ENCODE data around the gene DNAJC1. TPM values are rescaled to one million over a fixed set of nuclear protein-coding genes. Genes with fewer than 3 reads are reported as not detected.

DNAJC1 gene
- total and polyA plus RNA-seq, 4 donors = 21.2 to 48.1 (median 32.5) TPM

- H3K27ac ChIP-seq (ENCODE audit: low read depth in 1 of 2, low read length in 2 of 2) = no peak overlapping the region
- no peaks in the 10 kb centered on the region for H3K27me3 ChIP-seq (ENCODE audit: control insufficient read depth in 4 of 4, insufficient read depth in 4 of 4, low read length in 3 of 4)
- no peak overlapping the region for H3K9ac ChIP-seq (ENCODE audit: low read depth in 1 of 2, low read length in 2 of 2)
- no peak for DNase-seq (ENCODE audit: low spot score)
- TF ChIP-seq TAF1 (conservative IDR thresholded peaks at IDR 0.05) = no peak
- TF ChIP-seq JUND (IDR thresholded peaks at IDR 0.05) = no peak
- TF ChIP-seq EGR1 (IDR thresholded peaks at IDR 0.05; ENCODE audit: low read depth in 2 of 2) = no peak
- TF ChIP-seq NR2F2 (IDR thresholded peaks at IDR 0.05) = no peak
- TF ChIP-seq FOXA1 (IDR thresholded peaks at IDR 0.05) = no peak
- TF ChIP-seq SP1 (IDR thresholded peaks at IDR 0.05) = no peak
- no peak for TF ChIP-seq YY1 (IDR thresholded peaks at IDR 0.05)
- TF ChIP-seq GABPA (IDR thresholded peaks at IDR 0.05 in 1 of 2, conservative IDR thresholded peaks at IDR 0.05 in 1 of 2) = no peak
- TF ChIP-seq RXRA (IDR thresholded peaks at IDR 0.05) = no peak
- no peaks in the 10 kb centered on the region for H3K36me3 ChIP-seq (ENCODE audit: control insufficient read depth in 4 of 4, insufficient read depth in 3 of 4, low read depth in 1 of 4, low read length in 3 of 4)
- H3K4me3 ChIP-seq (ENCODE audit: low read depth in 1 of 3, low read length in 3 of 3) = no peak overlapping the region
- 95% methylated on average over 2 of the region's 2 CpGs for WGBS
- no peaks in the 10 kb centered on the region for H3K9me3 ChIP-seq (ENCODE audit: control insufficient read depth in 4 of 4, low read length in 3 of 4)
- H3K4me1 ChIP-seq (ENCODE audit: control insufficient read depth in 4 of 4, insufficient read depth in 4 of 4, low read length in 3 of 4) = no peaks in the 10 kb centered on the region
Observed at GRCh38 chr10:21959998-21960397, 43.5 kb downstream of the DNAJC1 start.

- Histone ChIP-seq H3K27ac (ENCODE audit: low read depth in 1 of 2, low read length in 2 of 2) (no peak overlapping the region), H3K27me3 (ENCODE audit: control insufficient read depth in 4 of 4, insufficient read depth in 4 of 4, low read length in 3 of 4) (no peaks in the 10 kb centered on the region), H3K9ac (ENCODE audit: low read depth in 1 of 2, low read length in 2 of 2) (no peak overlapping the region), H3K9me3 (ENCODE audit: control insufficient read depth in 4 of 4, low read length in 3 of 4) (no peaks in the 10 kb centered on the region), H3K4me3 (ENCODE audit: low read depth in 1 of 3, low read length in 3 of 3) (no peak overlapping the region), H3K4me1 (ENCODE audit: control insufficient read depth in 4 of 4, insufficient read depth in 4 of 4, low read length in 3 of 4) (no peaks in the 10 kb centered on the region), H3K36me3 (ENCODE audit: control insufficient read depth in 4 of 4, insufficient read depth in 3 of 4, low read depth in 1 of 4, low read length in 3 of 4) (no peaks in the 10 kb centered on the region)
- 54% methylated on average over 1 of the region's 1 CpG for WGBS
- DNase-seq (ENCODE audit: low spot score) = no peak
- TF ChIP-seq EGR1 (IDR thresholded peaks at IDR 0.05; ENCODE audit: low read depth in 2 of 2) (no peak), REST (IDR thresholded peaks at IDR 0.05) (no peak), HNF4A (conservative IDR thresholded peaks at IDR 0.05) (no peak), RAD21 (IDR thresholded peaks at IDR 0.05) (no peak), SP1 (IDR thresholded peaks at IDR 0.05) (no peak), NR2F2 (IDR thresholded peaks at IDR 0.05) (no peak), MAX (IDR thresholded peaks at IDR 0.05) (no peak), JUND (IDR thresholded peaks at IDR 0.05) (no peak)
Observed at GRCh38 chr10:21954690-21955089, 48.8 kb downstream of the DNAJC1 start.

GRCh38 chr10:21954132-21954531 lies 49.4 kb downstream of the DNAJC1 start:
- H3K27me3 ChIP-seq (ENCODE audit: control insufficient read depth in 4 of 4, insufficient read depth in 4 of 4, low read length in 3 of 4) = no peaks in the 10 kb centered on the region
- no peaks in the 10 kb centered on the region for H3K9me3 ChIP-seq (ENCODE audit: control insufficient read depth in 4 of 4, low read length in 3 of 4)
- TF ChIP-seq ATF3 (IDR thresholded peaks at IDR 0.05) (no peak), FOXA2 (IDR thresholded peaks at IDR 0.05) (no peak), HNF4A (conservative IDR thresholded peaks at IDR 0.05) (no peak), TAF1 (conservative IDR thresholded peaks at IDR 0.05) (no peak), MAX (IDR thresholded peaks at IDR 0.05) (no peak), GABPA (IDR thresholded peaks at IDR 0.05 in 1 of 2, conservative IDR thresholded peaks at IDR 0.05 in 1 of 2) (no peak), ZBTB33 (IDR thresholded peaks at IDR 0.05) (no peak), CTCF (IDR thresholded peaks at IDR 0.05; ENCODE audit: low read depth, low read length, missing input control) (no peak), YY1 (IDR thresholded peaks at IDR 0.05) (no peak), SP1 (IDR thresholded peaks at IDR 0.05) (no peak)
- no peak overlapping the region for H3K9ac ChIP-seq (ENCODE audit: low read depth in 1 of 2, low read length in 2 of 2)
- H3K4me1 ChIP-seq (ENCODE audit: control insufficient read depth in 4 of 4, insufficient read depth in 4 of 4, low read length in 3 of 4) = no peaks in the 10 kb centered on the region
- H3K4me3 ChIP-seq (ENCODE audit: low read depth in 1 of 3, low read length in 3 of 3) = no peak overlapping the region
- H3K36me3 ChIP-seq (ENCODE audit: control insufficient read depth in 4 of 4, insufficient read depth in 3 of 4, low read depth in 1 of 4, low read length in 3 of 4) = no peaks in the 10 kb centered on the region
- DNase-seq (ENCODE audit: low spot score) = no peak
- no peak overlapping the region for H3K27ac ChIP-seq (ENCODE audit: low read depth in 1 of 2, low read length in 2 of 2)
- 71% methylated on average over 5 of the region's 5 CpGs for WGBS

Measured in liver (tissue), 9 donors.